Hindlimb muscle (tissue), 1 donor: ENCODE measurements around the gene IFT81. TPM values are rescaled to one million over a fixed set of nuclear protein-coding genes. Genes with fewer than 3 reads are reported as not detected.

Experiments used
- DNase-seq: peaks from one replicate; pipeline ENCODE4 v3.0.0-alpha.2; 2013
- polyA plus RNA-seq: library from polyadenylated mRNA; unstranded; fragments of 120-200 nt; gene quantifications from one replicate; pipeline ENCODE4 v1.2.1, GENCODE V29; 2013; ENCODE audit not compliant: insufficient read length

Gene IFT81
- polyA plus RNA-seq, 1 donor: 13.8 TPM

GRCh38 chr12:110159671-110160245 lies 35.6 kb downstream of the IFT81 start:
- no peak for DNase-seq

GRCh38 chr12:110165540-110166159 lies 41.5 kb downstream of the IFT81 start:
- no peak for DNase-seq

- no peak for DNase-seq
Observed at GRCh38 chr12:110168732-110169455, 44.7 kb downstream of the IFT81 start.

GRCh38 chr12:110170535-110171185 lies 46.5 kb downstream of the IFT81 start:
- no peak for DNase-seq

- no peak for DNase-seq
Observed at GRCh38 chr12:110171186-110171538, 47.0 kb downstream of the IFT81 start.

GRCh38 chr12:110171636-110172035 lies 47.5 kb downstream of the IFT81 start:
- DNase-seq: no peak

GRCh38 chr12:110174373-110174996 lies 50.3 kb downstream of the IFT81 start:
- no peak for DNase-seq

- no peak for DNase-seq
Observed at GRCh38 chr12:110175201-110175600, 51.0 kb downstream of the IFT81 start.

GRCh38 chr12:110176745-110177144 lies 52.6 kb downstream of the IFT81 start:
- peak; percentile 83 for DNase-seq

GRCh38 chr12:110179291-110179690 lies 55.1 kb downstream of the IFT81 start:
- DNase-seq: no peak

GRCh38 chr12:110180591-110181005 lies 56.4 kb downstream of the IFT81 start:
- no peak for DNase-seq

- no peak for DNase-seq
Observed at GRCh38 chr12:110182281-110182680, 58.1 kb downstream of the IFT81 start.

GRCh38 chr12:110183386-110183785 lies 59.2 kb downstream of the IFT81 start:
- DNase-seq: no peak

- no peak for DNase-seq
Observed at GRCh38 chr12:110185626-110186025, 61.5 kb downstream of the IFT81 start.

GRCh38 chr12:110186059-110186458 lies 61.9 kb downstream of the IFT81 start:
- no peak for DNase-seq

- DNase-seq: no peak
Observed at GRCh38 chr12:110193196-110193595, 69.0 kb downstream of the IFT81 start.

- no peak for DNase-seq
Observed at GRCh38 chr12:110197003-110197402, 72.8 kb downstream of the IFT81 start.

GRCh38 chr12:110198386-110198785 lies 74.2 kb downstream of the IFT81 start:
- DNase-seq: no peak

GRCh38 chr12:110199339-110200123 lies 75.4 kb downstream of the IFT81 start:
- DNase-seq: no peak

GRCh38 chr12:110200124-110200417 lies 75.9 kb downstream of the IFT81 start:
- DNase-seq: no peak

- no peak for DNase-seq
Observed at GRCh38 chr12:110201995-110202394, 77.8 kb downstream of the IFT81 start.

GRCh38 chr12:110203546-110203945 lies 79.4 kb downstream of the IFT81 start:
- no peak for DNase-seq
